Medulla oblongata (tissue), 1 donor: ENCODE results near the gene NFKBIA.
A peak's percentile ranks its signal among the peaks of the same experiment; 100 is the strongest.
"Not testable (repeated sequence)": the region's sequence is repeated elsewhere in the genome, so short reads cannot be mapped to it uniquely, and the experiment has no call there.

ENCODE experiments used
- DNase-seq: peaks from one replicate; pipeline ENCODE4 v3.0.0-alpha.2; 2015; ENCODE audit errors: extremely low spot score

Gene NFKBIA

GRCh38 chr14:35368583-35369392, 35.8 kb downstream of the NFKBIA start:
- no peak for DNase-seq

DNA sequence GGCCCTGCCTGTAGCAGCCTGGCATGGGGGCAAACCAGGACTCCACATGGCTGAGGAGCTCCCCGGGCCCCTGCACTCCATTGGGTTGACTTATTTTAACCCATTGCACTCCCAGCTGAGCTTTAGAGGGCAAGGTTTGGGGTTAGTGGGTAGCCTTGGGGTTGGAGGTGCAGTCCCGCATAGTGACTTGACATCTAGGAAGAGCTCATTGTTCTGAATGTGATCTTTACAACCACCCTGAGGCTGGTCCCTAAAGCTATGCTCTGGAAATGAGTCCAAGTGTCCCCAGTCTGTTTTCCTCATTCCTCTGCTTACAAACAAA, 36.4 kb downstream of the NFKBIA start:
- DNase-seq = no peak

GRCh38 chr14:35367056-35367372, 37.5 kb downstream of the NFKBIA start:
- DNase-seq = no peak

DNA sequence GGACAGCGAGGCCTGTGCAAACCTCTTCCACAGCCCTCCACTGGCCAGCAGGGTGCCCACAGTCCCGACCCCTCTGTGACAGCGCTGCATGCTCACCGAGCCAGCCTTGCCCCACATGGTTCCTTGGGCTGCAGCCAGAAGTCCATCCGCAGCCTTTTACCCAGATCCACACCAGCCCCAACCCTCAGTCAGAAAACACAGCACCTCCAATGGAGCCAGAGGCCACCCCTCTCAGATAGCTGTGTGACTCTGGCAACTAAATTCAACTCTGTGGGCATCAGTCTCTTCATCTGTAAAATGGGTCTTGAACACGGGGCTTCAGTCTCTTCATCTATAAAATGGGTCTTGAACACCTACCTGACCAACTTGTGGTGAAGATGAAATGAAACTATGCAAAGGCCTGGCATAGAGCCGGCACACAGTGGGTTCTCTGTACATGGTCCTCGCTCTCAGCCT, 38.0 kb downstream of the NFKBIA start:
- DNase-seq = no peak

GRCh38 chr14:35366056-35366451, 38.5 kb downstream of the NFKBIA start:
- no peak for DNase-seq

DNA sequence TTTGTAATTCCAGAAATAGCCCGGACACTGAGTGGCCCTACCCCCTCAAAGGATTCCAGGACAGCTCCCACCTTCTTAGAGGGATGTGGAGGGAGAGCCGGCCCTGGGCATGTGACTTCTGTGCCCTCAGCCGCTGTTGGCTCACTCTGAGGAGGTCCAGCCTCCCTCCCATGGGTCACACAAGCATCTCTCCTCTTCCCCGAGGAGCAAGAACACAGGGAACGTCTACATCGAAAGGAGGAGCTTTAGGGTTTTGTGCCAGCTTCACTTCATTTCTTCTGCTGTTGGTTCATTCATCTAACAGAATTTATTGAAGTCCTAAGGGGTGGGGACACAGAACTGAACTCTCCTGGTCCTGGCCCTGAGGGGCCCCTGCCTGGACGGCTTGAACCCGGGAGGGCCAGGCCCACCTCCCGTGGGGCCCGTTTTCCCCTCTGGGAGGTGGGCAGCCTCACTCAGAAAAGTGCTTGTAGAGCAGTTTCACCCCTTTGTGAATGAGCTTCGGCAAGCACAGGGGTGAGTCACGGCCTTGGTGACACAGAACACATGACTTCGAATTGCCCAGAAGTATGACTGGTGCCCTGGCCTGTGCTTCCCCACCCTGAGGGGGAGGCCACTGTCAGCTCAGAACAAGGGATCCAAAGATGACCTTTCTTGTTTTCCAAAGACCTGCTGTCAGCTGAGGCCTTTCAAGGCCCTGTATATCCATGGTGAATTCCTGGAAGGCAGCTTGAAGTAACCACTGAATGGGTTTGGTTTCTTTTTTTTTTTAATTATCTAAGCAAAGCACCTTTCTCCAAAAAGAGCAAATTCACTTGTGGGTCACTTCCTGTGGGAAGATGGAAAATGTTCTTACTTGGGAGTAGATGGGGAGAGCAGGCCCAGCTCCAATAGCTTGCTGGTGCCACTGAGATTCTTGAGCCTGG, 39.2 kb downstream of the NFKBIA start:
- peak; percentile 62 for DNase-seq

GRCh38 chr14:35362911-35363374, 41.6 kb downstream of the NFKBIA start:
- DNase-seq = no peak

DNA sequence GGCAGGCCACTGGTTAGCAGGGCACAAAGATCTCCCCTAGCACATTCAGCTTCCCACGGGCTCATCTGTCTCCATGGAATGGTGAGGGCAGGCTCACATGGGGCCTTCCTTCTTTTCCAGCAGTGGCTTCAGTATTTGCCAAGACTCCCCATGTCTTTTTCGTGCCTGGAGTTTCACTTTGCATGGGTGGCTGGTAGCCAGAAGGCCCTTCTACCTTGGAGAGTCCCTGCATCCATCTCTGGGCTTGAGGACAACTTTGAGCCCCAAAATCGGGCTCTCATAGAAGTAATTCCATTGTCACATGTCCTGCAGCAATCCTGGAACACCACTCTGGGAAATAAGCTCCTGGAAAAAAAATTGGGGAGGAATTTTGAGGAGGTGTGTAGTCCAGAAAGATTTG, 42.1 kb downstream of the NFKBIA start:
- no peak for DNase-seq

GRCh38 chr14:35361141-35361480, 43.4 kb downstream of the NFKBIA start:
- no peak for DNase-seq

- DNase-seq = not testable (repeated sequence)
Measured at GRCh38 chr14:35359655-35360054, 44.9 kb downstream of the NFKBIA start.

- DNase-seq = no peak
Measured at GRCh38 chr14:35355981-35356841, 48.3 kb downstream of the NFKBIA start.

GRCh38 chr14:35355235-35355634, 49.3 kb downstream of the NFKBIA start:
- not testable (repeated sequence) for DNase-seq

DNA sequence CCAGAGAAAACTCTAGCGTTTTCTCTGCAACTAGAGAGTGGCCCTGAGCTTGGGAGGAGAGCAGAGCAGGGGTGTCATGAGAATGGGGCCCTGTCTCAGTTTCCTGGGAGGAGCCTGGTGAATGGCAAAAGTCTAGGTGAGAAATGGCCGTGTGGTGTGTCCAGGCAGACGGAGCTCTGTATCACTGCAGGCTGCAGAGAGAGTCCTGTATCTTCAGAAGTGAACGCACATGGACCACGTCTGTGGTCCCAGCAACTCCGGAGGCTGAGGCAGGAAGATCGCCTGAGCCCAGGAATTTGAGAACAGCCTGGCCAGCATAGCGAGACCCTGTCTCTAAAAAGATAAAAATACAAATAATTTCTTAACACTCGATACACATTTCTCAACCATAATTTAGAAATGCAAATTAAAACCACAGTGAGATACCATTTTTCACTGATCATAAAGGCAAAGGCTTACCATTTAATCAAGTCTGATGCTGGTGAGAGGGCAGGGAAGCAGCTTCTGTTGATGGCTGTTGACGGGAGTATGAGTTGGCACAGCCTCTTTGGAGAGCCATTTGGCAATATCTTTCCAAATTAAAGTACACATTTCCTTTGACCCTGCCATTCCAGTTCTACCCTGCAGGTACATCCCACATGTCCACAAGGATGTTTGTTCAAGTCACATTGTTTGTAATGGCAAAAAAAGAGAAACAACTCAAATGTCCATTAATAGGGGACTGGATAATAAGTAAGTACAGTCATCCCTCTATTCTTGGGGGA, 51.0 kb downstream of the NFKBIA start:
- DNase-seq = no peak

DNA sequence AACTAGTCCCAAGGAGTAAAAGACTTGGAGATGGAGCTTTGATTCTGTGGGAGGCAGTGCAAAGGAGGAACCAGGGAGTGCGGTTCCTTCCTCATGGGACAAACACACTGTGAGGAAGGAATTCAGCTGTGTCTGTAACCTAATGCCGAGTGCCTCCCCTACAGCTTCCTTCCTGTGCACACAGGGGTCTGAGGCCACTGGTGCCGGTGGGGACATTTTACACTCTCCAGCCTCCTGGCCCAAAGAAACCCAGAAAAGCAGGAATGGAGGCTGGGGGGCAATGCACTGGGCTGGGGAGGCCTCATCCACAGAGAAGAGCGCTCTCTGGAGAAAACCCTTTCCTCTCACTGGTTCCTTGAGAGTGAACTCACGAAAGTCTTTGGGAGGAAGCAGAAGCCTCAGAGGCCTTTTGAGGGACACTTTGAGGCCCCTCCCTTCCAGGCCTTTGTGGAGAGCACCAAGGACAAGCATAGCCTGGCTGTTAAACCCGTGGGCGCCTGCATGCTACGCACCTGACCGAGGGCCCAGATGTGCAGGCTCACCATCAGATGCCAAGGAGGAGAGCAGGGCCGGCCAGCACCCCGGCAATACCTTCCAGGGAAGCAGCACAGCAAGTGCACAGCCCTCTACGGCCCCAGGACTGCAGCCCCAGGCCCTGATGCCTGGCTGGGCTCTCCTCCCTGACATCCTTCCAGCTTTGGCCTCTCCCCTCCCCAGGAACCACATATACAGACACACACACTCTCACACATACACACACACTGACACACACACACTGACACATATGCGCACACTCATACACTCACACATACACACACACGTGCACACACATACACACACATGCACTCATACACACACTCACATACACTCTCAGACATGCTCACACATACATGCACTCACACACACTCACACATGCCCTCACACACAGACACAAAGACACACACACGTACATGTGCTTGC, 52.0 kb downstream of the NFKBIA start:
- DNase-seq = no peak

GRCh38 chr14:35351897-35352273, 52.7 kb downstream of the NFKBIA start:
- DNase-seq = no peak
